ENCODE measurements around the gene FAM20C.

Gene FAM20C

GRCh38 chr7:190196-190595 is 2.2 kb upstream of the FAM20C start:
- H3K4me3 ChIP-seq (ENCODE audit: low read depth in 1 of 2, low read length in 1 of 2): no peak overlapping the region
- no peak for TF ChIP-seq CTCF (IDR thresholded peaks at IDR 0.05)
- H3K36me3 ChIP-seq: no peaks in the 10 kb centered on the region
- H3K4me1 ChIP-seq (ENCODE audit: control insufficient read depth in 1 of 2, insufficient read depth in 1 of 2, low read depth in 1 of 2, low read length in 1 of 2): peaks cover 7 to 22% of the 10 kb centered on the region in 2 experiments
- H3K27ac ChIP-seq: no peak overlapping the region
- H3K27me3 ChIP-seq: peaks cover 88% of the 10 kb centered on the region
- H3K9me3 ChIP-seq: no peaks in the 10 kb centered on the region

GRCh38 chr7:191105-191980 is 1.0 kb upstream of the FAM20C start:
- peaks cover 98% of the 10 kb centered on the region for H3K27me3 ChIP-seq
- H3K9me3 ChIP-seq: no peaks in the 10 kb centered on the region
- H3K36me3 ChIP-seq: no peaks in the 10 kb centered on the region
- TF ChIP-seq CTCF (IDR thresholded peaks at IDR 0.05): no peak
- peak overlapping the region; percentile 50 to 66 for H3K4me3 ChIP-seq (ENCODE audit: low read depth in 1 of 2, low read length in 1 of 2)
- peaks cover 7 to 22% of the 10 kb centered on the region in 2 experiments for H3K4me1 ChIP-seq (ENCODE audit: control insufficient read depth in 1 of 2, insufficient read depth in 1 of 2, low read depth in 1 of 2, low read length in 1 of 2)
- no peak overlapping the region for H3K27ac ChIP-seq

- Histone ChIP-seq H3K9me3 (no peaks in the 10 kb centered on the region), H3K27ac (no peak overlapping the region), H3K36me3 (no peaks in the 10 kb centered on the region), H3K4me1 (ENCODE audit: control insufficient read depth in 1 of 2, insufficient read depth in 1 of 2, low read depth in 1 of 2, low read length in 1 of 2) (peaks cover 7 to 22% of the 10 kb centered on the region in 2 experiments), H3K27me3 (peaks cover 83% of the 10 kb centered on the region), H3K4me3 (ENCODE audit: low read depth in 1 of 2, low read length in 1 of 2) (peak overlapping the region; percentile 34 to 40)
- TF ChIP-seq CTCF (IDR thresholded peaks at IDR 0.05): no peak
Observed at GRCh38 chr7:192701-193480, 520 bp downstream of the FAM20C start.

GRCh38 chr7:193481-194251 is 1.3 kb downstream of the FAM20C start:
- no peak overlapping the region for H3K27ac ChIP-seq
- TF ChIP-seq CTCF (IDR thresholded peaks at IDR 0.05): no peak

More at GRCh38 chr7:193481-194251, 1.3 kb downstream of the FAM20C start:
- no peaks in the 10 kb centered on the region for H3K36me3 ChIP-seq
- no peaks in the 10 kb centered on the region for H3K9me3 ChIP-seq
- peaks cover 7 to 22% of the 10 kb centered on the region in 2 experiments for H3K4me1 ChIP-seq (ENCODE audit: control insufficient read depth in 1 of 2, insufficient read depth in 1 of 2, low read depth in 1 of 2, low read length in 1 of 2)
- peak overlapping the region; percentile 5 to 7 for H3K4me3 ChIP-seq (ENCODE audit: low read depth in 1 of 2, low read length in 1 of 2)
- peaks cover 76% of the 10 kb centered on the region for H3K27me3 ChIP-seq
